Stimulated activated CD4-positive, alpha-beta T cell treated with anti-CD3 and anti-CD28 coated beads, Interleukin-1b, Interleukin-23, amount 100 ng/mL, for 24 hours (primary cell): ENCODE data around the gene BDKRB1.

Source experiments
- DNase-seq, 4 experiments: peaks; one replicate each; pipeline ENCODE4 v3.0.0-alpha.2; 2020; ENCODE audit warnings: low read depth in 4 of 4, low spot score in 1 of 4

Gene BDKRB1

DNA sequence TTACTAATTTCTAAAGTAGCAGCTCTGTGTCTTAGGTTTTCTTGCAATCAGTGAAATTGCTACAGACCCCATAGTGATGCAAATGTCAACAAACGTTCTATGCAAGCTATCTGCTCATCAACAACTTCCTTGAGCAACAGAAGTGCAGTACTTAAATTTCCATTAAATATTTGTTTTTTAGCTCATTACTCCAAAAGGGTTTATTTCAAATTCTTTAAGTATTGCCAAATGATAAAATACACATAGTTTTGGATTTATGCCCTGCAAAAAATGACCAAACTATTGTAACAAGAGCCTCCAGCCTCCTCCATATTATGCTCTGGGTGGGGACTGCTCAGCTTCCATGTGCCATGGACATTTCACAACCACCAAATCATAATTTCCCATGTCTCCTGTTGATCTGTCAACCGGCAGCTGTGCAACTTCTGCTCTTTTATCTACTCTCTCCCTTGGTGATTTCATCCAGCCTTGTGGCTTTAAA lies 4.4 kb downstream of the BDKRB1 start:
- no peak for DNase-seq

DNA sequence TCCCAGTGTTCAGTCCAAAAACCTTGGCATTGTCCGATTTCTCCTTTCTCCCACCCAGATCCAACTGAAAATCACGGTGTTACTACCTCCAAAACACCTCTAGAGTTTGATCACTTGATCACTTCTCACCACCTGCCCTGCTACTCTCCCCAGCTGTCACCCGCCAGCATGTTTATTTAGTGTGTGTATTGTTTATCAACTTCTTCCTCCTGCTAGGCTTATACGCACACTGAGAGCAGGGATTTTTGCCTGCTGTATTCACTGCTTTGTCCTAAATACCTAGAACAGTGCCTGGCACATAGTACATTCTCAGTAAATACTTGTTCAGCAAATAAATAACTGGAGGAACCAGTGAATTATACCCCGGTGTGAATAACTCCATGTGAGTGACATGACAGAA lies 5.0 kb downstream of the BDKRB1 start:
- DNase-seq = no peak

DNA sequence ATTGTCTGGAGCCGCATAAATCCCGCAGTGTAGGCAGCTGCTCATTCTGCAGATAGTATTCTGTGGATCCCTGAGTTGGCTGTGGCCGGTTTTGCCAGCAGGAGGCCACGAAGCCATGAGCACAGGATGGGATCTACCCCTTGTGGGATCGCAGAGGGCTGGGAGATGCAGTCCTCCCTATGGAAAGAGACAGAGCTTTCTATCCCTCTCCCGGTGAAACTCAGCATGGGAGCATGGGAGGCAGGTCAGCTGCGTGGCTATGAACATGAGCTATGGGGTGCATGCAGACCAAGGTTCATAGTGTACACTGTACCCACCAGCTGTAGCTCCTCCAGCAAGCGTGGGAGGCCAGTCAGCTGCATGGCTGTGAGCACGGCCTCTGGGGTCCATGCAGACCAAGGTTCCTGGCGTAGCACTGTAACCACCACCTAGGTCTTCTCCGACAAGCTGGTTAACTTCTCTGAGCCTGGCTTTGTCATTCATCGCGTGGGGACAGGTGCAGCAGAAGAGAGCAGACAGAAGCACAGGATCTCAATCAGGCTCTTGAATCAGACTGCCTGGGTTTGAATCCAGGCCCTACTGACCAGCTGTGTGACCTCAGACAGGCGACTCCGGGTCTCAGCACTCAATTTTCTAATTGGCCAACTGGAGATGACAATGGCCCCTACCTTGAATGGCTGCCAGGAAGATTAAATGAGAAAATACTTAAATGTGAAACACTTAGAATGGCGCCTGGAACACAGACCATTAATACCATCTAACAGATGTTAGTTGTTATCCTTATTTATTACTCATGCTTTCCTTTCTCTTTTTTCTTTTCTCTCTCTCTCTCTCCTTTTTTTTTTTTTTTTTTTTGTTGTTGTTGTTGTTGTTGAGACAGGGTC lies 6.0 kb downstream of the BDKRB1 start:
- no peak for DNase-seq

DNA sequence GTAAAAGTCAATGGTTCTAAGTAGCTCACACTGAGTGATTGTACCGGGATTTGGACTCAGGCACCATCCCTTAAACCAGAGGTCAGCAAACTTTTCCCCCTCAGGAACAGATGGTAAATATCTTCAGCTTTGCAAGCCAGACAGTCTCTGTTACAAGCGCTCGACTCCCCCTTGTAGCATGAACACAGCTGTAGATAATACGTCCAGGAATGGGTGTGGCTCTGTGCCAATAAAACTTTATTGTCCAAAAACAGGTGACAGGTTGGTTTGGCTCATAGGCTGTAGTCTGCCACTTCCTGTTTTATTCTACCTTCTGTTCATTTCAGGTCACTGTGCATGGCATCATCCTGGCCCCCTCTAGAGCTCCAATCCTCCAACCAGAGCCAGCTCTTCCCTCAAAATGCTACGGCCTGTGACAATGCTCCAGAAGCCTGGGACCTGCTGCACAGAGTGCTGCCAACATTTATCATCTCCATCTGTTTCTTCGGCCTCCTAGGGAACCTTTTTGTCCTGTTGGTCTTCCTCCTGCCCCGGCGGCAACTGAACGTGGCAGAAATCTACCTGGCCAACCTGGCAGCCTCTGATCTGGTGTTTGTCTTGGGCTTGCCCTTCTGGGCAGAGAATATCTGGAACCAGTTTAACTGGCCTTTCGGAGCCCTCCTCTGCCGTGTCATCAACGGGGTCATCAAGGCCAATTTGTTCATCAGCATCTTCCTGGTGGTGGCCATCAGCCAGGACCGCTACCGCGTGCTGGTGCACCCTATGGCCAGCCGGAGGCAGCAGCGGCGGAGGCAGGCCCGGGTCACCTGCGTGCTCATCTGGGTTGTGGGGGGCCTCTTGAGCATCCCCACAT lies 7.6 kb downstream of the BDKRB1 start:
- DNase-seq = no peak

DNA sequence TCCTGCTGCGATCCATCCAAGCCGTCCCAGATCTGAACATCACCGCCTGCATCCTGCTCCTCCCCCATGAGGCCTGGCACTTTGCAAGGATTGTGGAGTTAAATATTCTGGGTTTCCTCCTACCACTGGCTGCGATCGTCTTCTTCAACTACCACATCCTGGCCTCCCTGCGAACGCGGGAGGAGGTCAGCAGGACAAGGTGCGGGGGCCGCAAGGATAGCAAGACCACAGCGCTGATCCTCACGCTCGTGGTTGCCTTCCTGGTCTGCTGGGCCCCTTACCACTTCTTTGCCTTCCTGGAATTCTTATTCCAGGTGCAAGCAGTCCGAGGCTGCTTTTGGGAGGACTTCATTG lies 8.2 kb downstream of the BDKRB1 start:
- DNase-seq = no peak

DNA sequence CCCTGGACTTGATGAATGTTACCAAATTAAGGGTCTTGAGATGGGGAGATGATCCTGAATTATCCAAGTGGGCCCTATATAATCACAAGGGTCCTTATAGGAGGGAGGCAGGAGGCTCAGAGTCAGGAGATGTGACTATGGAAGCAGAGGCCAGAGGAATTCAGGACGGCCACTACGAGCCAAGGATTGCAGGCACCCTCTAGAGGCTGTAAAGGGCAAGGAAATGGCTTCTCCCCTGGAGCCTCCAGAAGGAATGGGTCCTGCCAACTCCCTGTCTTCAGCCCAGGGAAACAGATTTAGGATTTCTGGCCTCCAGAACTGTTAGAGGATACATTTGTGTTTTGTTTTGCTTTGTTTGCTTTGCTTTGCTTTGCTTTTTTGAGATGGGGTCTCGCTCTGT lies 8.8 kb downstream of the BDKRB1 start:
- DNase-seq = no peak

DNA sequence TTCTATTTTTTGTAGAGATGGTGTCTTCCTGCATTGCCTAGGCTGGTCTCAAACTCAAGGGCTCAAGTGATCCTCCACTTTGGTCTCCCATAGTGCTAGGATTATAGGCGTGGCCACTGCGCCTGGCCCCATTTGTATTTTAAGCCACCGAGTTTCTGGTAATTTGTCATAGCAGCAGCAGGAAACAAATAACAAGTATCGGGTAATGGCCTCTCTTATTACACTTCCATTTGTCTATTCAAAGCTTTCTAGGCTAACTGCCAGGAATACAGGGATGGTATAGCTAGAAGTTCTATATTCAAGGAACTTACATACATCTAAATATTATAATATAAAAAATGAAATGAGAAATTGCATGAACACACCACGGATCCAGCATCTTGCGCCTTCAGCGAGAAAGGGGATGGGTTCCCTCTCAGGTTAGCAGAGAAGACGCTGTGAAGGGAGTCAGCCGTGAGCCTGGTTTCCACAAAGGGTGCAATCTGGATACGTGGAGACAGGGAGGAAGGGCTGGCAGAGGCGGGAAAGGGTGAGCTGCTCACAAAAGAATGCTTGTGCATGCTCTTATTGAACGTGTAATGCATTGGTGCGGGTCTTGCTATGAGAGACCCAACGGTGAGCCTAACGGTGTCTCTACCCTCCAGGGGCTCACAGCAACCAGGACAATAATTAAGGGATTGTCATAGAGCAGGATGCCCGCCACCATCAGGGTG lies 9.5 kb downstream of the BDKRB1 start:
- DNase-seq = no peak

DNA sequence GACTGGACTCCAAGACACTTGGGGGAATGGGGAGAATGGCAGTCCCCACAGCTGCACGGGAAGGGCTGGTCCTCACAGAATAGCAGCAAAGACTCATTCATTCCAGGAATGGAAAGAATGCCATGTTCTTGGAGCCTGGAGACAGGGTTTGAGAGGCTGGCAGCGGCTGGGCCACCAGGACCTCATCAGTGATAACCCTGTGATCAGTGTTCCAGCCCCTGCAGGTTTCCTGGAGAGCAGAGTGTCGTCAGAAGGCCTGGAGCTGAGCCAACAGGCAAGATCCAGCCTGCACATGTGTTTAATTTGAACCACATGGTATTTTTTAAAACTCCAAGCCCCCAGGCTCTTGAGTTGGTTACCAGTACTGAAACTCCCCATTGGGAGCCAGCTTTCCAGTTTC lies 11.3 kb downstream of the BDKRB1 start:
- no peak for DNase-seq

DNA sequence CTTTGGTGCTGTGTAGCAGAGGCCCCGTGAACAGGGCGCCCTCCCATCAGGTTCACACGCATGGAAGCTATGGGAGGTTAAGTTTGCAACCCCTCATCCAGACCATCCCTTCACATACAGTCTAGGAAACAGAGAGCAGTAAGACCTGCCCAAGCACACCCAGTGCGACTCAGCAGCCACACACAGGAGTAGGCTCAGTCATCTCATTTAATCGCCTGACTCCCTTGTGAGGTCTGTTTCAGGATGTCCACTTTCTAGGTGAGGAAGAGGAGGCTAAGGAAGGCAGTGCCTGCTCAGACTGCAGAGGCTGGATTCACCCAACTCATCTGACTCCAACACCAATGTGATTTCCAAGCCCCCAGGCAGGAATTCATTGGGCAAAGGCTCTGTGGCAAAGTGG lies 11.9 kb downstream of the BDKRB1 start:
- DNase-seq = no peak

DNA sequence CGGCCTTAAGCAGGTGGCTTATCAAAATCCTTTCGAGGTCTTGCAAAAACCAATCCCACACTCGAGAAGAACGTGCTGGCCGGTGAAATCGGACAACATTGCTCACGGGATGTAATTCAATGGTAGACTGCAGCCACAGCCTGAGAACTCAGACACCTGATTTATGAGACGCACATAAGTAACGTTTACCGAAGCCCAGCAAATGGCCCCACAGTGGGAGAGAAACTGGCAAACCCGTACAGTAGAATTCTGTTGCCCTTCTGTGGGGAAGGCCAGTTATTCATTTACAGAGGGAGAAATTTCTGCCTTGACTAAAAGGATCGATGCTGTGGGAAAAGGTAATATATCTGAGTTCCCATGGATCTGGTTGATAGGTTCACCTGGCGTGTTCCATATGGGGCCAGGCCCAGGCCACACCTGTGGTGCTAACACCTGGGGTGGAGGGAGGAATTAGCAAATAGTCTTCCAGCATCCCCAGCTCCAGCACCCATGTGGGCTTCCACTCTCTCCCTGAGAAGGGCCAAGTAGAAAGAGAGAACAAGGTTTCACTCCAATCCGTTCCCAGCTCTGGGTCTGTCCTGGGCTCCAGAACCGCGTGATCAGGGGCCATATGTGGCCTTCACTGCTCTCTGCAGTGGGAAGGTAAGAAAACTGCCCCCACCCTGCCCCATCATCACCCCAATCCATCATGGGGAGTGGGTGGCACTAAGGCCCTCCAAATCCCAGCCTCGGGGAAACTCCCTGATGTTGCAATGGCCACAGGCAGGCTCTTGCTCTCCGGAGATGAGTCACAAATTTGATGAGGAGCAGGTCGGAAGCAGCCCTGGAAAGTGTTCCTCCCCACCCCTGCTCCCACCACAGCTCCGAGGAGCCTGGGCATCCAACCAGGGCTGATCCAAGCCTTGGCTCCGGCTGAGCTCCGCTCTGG lies 12.7 kb downstream of the BDKRB1 start:
- no peak for DNase-seq

DNA sequence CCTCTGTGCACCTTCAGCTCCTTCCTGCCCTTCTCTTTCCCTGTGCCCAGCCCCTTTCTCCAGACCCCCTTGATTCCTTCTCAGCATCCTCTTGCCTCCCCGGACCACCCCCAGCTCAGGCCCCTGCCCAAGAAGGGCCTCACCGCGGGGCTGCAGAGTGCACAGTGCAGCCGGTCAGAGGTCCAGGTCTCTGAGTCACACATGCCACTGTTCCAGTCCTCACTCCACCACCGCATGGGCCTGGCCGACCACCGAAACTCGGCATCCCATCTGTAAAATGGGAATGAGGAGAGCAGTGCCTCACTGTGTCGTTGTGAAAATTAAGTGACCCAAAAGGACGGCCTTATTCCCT lies 13.3 kb downstream of the BDKRB1 start:
- no peak for DNase-seq

DNA sequence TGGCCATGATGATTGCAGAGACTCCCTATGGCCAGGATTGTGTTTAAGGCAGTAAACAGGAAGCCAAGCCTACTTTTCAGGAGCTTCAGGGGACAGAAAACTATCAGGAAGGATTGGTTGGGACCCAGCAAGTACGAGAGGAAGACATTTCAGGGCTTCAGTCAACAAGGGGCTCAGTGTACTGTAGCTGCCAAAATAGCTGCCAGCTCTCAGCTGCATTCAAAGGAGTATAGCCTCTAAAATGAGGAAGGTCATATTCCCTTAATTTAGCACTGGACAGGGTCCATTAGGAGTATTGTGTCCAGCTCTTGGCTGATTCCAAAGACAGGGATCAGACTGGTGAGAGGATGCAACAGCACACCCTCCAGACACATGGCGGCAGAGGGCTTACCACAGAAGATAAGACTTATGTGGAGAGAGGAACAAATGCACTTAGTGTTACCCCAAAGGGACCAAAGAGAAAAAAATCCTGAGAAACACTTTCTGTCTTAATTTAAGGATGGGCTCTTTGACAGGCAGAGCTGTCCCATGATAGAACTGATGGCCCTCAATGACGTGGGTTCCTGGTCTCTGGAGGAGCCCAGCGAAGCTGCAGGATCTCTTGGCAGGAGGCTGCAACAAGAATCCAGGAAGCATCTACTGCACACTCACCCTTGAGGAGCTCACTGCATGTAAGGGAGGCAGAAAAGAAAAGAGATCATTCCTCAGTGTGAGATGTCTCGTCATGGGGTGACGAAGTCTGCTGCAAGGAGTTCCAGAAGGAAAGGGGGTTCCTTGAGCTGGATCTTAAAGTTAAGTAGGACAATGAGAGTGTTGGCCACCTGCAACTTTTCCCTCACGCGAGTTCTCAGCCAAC lies 14.8 kb downstream of the BDKRB1 start:
- no peak for DNase-seq

DNA sequence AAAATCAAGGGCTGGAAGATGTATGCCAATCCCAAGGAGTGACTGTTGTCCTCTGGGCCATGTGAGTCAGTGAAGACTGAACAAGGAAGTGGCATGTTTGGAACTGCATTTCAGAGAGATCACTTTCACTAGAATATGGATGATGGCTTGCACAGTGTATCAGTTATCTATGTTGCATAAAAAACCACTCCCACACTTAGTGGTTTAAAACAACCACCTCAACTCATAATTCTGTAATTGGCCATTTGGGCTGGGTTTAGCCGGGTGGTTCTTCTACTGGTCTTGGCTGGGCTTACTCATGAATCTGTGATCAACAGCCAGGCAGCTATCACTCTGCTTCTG lies 15.4 kb downstream of the BDKRB1 start:
- no peak for DNase-seq

DNA sequence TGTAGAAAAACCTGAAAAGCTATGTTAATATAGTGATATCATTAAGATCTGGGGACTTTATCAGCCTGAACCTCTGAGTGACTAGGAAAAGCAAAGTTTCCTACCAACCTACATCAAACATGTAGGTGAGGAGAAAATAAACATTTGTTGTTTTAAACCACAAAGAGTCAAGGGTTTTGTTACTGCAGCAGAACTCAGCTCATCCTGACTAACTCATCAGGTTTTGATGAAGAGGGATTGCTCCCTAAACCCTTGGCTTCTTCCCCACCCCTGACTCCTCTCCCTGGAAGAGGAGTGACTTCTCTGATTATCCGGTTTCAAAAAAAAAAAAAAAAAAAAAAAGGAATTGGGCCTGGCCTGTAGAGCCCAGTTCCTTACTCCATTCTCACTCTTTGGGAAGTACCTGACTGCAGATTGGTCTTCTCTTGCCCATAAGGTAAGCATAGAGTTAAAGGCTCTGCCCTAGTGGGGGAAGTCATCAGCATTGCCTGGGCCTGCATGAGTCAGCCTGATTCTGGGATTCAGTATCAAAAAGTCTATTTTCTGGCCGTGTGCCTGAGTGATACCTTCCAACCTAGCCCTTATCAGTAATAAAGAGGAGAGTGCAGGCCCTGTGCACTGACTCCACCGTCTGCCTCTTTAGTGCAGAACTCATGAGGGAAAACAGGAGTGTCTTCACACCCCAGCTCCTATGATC lies 16.9 kb downstream of the BDKRB1 start:
- no peak for DNase-seq

DNA sequence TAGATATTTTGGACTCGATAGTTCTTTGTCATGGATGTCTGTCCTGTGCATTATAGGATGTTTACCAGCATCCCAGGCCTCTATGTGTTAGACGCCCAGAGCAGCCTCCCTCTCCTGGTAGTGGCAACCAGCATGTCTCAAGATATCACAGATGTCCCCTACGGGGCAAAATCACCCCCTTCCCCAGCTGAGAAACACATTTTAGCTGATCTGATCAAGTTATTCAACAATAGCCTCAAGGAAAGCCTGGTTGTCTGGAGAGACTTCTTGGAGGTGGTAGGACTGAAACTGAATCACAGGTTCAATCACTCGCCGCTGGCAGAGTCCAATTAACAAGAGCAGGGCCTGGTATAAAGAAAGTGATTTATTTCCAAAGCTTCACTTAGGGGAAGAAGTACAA lies 17.6 kb downstream of the BDKRB1 start:
- DNase-seq = no peak

DNA sequence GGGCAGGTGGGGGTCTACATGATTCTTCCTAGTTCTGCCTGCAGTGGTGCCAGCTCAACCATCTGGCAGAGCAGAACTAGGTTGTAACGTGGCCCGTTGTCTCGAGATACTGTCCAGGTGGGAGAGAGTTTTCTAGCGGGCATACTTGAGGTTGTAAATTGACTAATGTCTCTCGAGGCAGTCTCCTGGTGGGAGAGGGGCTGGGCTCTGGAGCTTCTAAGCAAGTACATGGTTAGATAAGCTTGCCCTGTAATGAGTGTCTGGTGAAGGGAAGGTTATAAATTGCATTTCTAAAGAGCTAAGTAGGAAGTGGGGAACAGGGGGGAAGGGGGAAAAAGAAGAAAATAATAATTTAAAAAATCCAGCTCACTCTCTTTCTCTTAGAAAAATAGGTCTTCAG lies 18.1 kb downstream of the BDKRB1 start:
- DNase-seq = no peak

DNA sequence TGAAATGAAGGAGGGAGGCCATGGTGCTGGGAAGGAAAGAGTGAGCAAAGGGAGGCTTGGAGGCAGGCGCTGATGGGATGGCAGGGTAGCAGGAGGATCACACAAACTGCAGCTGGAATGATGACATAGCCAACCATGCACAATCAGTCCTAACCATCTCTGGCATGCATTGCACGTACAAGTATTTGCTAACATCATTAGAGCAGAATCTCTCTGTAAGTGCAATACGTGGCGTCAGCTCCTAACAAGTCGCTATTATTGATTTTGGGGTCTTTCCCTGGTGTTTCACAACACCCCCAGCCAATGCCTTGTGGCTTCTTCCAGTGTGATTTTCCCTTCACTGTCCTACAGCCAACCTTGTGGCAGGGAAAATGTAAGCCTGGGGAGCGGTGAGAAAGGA lies 18.5 kb downstream of the BDKRB1 start:
- no peak for DNase-seq

DNA sequence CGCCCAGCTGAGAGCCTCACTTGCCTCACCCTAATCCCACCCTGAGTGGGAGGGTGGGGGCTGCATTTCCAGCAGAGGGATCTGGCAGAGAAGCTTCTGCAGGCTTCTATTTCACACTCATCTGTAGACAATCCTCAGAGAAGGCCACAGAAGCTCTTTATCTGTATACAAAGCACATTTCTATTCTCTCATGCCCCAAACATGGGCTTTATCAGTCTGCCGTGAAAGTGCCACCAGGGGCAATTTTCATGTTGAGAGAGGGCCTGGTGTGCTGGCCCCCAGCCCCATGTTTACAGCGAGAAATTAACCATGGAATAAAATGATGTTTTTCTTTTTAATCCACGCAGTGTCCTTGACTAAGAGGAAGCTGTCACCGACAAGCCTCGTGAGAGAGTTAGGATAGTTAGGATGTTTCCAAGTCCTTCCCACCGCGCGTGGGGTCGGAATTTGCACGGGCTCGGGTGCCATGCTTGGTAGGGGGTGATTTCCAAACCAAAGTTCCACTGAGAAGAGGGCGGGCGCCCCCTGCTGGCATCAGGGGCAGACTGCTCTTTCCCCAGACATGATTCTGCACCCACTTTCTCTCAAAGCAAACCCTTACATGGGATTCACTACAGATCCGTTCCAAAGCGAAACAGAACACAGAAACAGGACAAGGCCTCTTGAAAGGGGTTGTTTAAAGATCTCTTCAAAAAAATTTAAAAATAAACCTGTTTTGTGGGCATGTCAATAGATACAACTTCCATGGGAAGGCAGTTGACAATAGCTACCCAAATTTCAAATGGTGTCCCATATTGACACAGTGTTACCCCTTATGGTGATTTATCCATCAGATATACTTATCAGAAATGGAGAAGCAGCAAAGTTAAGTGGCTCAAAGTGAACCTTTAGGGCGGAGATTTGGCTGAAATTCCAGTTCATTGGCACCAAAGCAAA lies 19.4 kb downstream of the BDKRB1 start:
- peak; percentile 43 to 61 (median 56) for DNase-seq
